Measurements from ENCODE around the gene BACE2.
A peak's percentile ranks its signal among the peaks of the same experiment; 100 is the strongest.

The BACE2 gene

DNA sequence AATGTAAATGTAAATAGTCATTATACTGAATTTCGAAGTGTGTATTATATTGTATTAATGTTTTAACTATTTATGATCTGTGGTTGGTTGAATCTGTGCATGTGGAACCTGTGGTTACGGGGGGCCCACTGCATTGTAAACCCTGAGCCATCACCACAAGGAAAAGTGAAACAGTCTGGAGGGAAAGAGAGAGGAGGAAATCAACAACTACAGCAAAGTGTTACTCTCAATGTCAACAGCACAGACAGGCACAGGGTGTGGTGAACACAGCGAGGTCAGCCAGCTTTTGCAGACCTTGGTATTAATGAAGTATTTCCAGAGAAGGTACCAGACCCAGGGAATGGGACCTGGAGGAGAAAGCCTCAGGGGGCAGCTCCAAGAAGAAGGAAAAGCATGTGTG lies 37.1 kb upstream of the BACE2 start:
- TF ChIP-seq, protein P1, sequence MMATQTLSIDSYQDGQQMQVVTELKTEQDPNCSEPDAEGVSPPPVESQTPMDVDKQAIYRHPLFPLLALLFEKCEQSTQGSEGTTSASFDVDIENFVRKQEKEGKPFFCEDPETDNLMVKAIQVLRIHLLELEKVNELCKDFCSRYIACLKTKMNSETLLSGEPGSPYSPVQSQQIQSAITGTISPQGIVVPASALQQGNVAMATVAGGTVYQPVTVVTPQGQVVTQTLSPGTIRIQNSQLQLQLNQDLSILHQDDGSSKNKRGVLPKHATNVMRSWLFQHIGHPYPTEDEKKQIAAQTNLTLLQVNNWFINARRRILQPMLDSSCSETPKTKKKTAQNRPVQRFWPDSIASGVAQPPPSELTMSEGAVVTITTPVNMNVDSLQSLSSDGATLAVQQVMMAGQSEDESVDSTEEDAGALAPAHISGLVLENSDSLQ (IDR thresholded peaks at IDR 0.05): no peak
- TF ChIP-seq SUZ12 (IDR thresholded peaks at IDR 0.05) (no peak), FOXM1 (IDR thresholded peaks at IDR 0.05; ENCODE audit: borderline replicate concordance) (no peak)
- ChIA-PET POLR2A (no interaction called here), CTCF (no interaction called here)
- no peak for DNase-seq (ENCODE audit: extremely low spot score)

DNA sequence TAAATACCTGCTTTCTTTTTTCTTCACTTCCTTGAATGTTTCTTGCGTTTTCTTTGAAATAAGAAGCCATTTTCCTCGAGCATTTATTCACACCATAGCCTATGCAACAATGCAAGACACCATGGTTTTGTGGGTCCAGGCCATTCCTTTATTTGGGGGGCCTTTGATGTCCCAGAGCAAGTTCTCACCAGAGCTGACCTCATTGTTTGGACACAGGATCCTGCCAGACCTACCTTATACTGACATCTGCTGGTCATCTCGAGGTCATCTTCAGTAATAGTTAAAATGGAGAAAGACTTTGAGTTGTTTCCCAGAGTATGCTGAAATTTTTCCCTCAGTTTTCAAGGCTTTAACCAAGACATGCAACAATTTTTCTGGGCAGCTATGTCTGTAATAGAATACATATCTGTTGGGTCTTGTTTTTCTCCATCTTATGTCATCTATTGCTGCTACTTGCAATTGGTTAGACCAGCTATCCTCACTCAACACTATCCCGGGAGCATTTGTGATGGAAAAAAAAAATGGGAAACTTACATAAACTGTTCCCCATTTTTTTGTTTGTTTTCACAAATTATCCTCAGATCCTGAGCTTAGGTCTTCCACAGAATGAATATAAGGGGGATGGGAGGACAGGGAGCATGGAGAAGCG lies 34.0 kb upstream of the BACE2 start:
- TF ChIP-seq, protein P1 (IDR thresholded peaks at IDR 0.05): no peak
- TF ChIP-seq FOXA1 (IDR thresholded peaks at IDR 0.05): no peak
- ChIA-PET POLR2A (no interaction called here), CTCF (interaction anchor here (0.5 to 1.3 kb wide), 9 partner anchors 9 to 1853 kb away, joined by 3 to 6 read pairs (median 3); no protein-coding TSS in a partner anchor)
- DNase-seq (ENCODE audit: extremely low spot score): peak; percentile 41

DNA sequence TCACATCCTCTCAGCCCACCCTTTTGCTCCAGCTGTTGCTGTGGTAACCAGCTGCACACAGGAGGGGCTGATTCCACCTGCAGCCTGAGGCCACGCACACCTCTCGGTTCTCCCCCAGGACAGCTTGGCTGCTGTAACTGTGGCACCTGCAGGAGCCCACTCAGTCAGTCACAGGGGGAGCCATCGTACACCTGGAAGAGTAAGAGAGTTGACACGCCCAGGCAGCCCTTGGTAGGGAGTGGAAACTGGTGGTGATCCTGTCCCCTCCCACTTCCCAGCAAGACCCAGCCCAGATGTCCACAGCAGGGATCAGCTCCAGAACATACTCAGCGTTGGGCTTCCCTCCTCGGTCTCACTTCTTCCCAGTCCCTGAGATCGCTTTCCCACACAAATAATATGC lies 32.2 kb upstream of the BACE2 start:
- ChIA-PET CTCF (no interaction called here), POLR2A (no interaction called here)
- no peak for DNase-seq (ENCODE audit: extremely low spot score)
- TF ChIP-seq, protein P1 (IDR thresholded peaks at IDR 0.05): no peak
- TF ChIP-seq L3MBTL2 (conservative IDR thresholded peaks at IDR 0.05): no peak
- TF ChIP-seq ELF4 (IDR thresholded peaks at IDR 0.05): no peak
- TF ChIP-seq FOXM1 (IDR thresholded peaks at IDR 0.05; ENCODE audit: borderline replicate concordance): no peak
- no peak for TF ChIP-seq SUZ12 (IDR thresholded peaks at IDR 0.05)
- no peak for TF ChIP-seq ZNF384 (IDR thresholded peaks at IDR 0.05)

DNA sequence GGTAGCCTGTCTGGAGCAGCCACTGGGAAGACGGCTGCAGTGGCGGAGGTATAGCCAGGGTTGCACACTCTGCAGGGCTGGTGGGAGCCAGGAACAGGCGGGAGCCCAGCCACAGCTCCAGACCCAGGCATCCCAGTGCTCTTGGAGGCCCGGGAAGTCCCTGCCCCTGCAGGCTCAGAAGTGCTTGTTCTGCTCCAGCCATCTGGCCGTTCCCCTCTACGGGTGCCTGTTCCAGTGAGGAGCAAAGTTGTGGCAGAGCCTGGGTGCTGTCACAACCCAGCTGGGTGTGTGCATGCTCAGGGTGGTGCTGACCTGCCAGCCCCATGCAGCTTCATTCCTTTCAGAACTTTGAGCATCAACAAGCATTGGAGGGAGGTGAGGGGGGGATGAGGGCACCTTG lies 31.7 kb upstream of the BACE2 start:
- no peak for DNase-seq (ENCODE audit: extremely low spot score)
- CTCF ChIA-PET: interaction anchor here (1.1 kb wide), 1 partner anchor 14 kb away, joined by 3 read pairs; no protein-coding TSS in a partner anchor
- TF ChIP-seq, protein P1 (IDR thresholded peaks at IDR 0.05): no peak
- TF ChIP-seq ELF4 (IDR thresholded peaks at IDR 0.05): no peak
- TF ChIP-seq LEF1 (IDR thresholded peaks at IDR 0.05; ENCODE audit: borderline replicate concordance): no peak
- no peak for TF ChIP-seq FOXM1 (IDR thresholded peaks at IDR 0.05; ENCODE audit: borderline replicate concordance)
- TF ChIP-seq FOXK2 (IDR thresholded peaks at IDR 0.05): no peak
- TF ChIP-seq CTBP1 (IDR thresholded peaks at IDR 0.05; ENCODE audit: borderline replicate concordance): no peak
- no peak for TF ChIP-seq NFRKB (IDR thresholded peaks at IDR 0.05)
- POLR2A ChIA-PET: no interaction called here

DNA sequence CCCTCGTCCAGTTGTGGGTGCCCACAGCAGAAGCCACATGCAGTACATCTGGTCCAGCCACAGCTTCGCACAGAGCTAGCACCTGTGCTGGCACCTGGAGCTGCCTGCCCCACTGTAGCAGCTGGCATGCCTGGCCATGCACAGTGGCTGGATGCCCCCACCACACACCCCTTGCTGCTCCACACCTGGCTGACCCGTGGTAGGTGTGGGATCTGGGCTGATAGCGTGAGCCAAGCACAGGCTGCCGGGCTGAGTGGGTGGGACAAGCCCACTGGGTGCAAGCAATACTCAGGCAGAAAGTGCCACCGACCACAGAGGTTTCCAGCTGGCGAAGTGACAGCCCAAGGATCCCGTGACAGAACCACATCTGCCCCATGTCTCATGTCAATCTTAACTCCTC lies 30.6 kb upstream of the BACE2 start:
- no peak for DNase-seq (ENCODE audit: extremely low spot score)
- no peak for TF ChIP-seq FOXM1 (IDR thresholded peaks at IDR 0.05; ENCODE audit: borderline replicate concordance)
- TF ChIP-seq SP1 (IDR thresholded peaks at IDR 0.05): no peak
- TF ChIP-seq, protein P1 (IDR thresholded peaks at IDR 0.05): no peak
- no peak for TF ChIP-seq L3MBTL2 (conservative IDR thresholded peaks at IDR 0.05)
- no peak for TF ChIP-seq ZNF384 (IDR thresholded peaks at IDR 0.05)
- no peak for TF ChIP-seq LEF1 (IDR thresholded peaks at IDR 0.05; ENCODE audit: borderline replicate concordance)
- no peak for TF ChIP-seq TARDBP (IDR thresholded peaks at IDR 0.05)
- TF ChIP-seq SUZ12 (IDR thresholded peaks at IDR 0.05): no peak
- TF ChIP-seq FOXA1 (IDR thresholded peaks at IDR 0.05): no peak
- no peak for TF ChIP-seq BHLHE40 (IDR thresholded peaks at IDR 0.05; ENCODE audit: borderline replicate concordance)
- no peak for TF ChIP-seq HDGF (IDR thresholded peaks at IDR 0.05; ENCODE audit: borderline replicate concordance)
- no peak for TF ChIP-seq FOXK2 (IDR thresholded peaks at IDR 0.05)
- no peak for TF ChIP-seq ELF4 (IDR thresholded peaks at IDR 0.05)
- TF ChIP-seq NFRKB (IDR thresholded peaks at IDR 0.05): no peak
- no peak for TF ChIP-seq ARNT (IDR thresholded peaks at IDR 0.05)
- TF ChIP-seq CTBP1 (IDR thresholded peaks at IDR 0.05; ENCODE audit: borderline replicate concordance): no peak
- ChIA-PET POLR2A (no interaction called here), CTCF (interaction anchor here (0.9 to 1.1 kb wide), 2 partner anchors 15 to 33 kb away, joined by 3 read pairs; no protein-coding TSS in a partner anchor)

DNA sequence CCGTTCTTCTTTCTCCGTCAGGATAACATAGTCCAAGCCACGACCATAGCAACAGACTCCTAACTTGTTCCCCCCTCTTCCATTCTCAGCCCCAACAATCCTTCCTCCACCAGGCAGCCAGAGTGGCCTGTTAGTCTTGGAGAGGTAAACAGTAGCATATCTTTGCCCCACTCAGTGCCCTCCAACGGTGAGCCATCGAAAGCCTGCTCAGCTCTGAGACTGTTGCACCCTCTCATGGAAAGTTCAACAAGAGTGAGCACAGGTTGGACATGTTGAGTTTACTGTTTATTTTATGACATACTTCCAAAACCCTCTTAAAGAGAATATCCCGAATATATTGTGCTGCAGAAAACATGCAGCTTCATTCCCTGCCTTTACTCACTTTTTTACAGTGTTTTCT lies 30.1 kb upstream of the BACE2 start:
- TF ChIP-seq NFRKB (IDR thresholded peaks at IDR 0.05): no peak
- TF ChIP-seq ZNF384 (IDR thresholded peaks at IDR 0.05): no peak
- TF ChIP-seq FOXK2 (IDR thresholded peaks at IDR 0.05): no peak
- no peak for TF ChIP-seq HDGF (IDR thresholded peaks at IDR 0.05; ENCODE audit: borderline replicate concordance)
- TF ChIP-seq FOXM1 (IDR thresholded peaks at IDR 0.05; ENCODE audit: borderline replicate concordance): no peak
- TF ChIP-seq TARDBP (IDR thresholded peaks at IDR 0.05): no peak
- ChIA-PET CTCF (no interaction called here), POLR2A (no interaction called here)
- DNase-seq (ENCODE audit: extremely low spot score): no peak
